Kidney (tissue), 14 donors: ENCODE measurements around the gene MYL3. TPM values are rescaled to one million over a fixed set of nuclear protein-coding genes. Genes with fewer than 3 reads are reported as not detected.

ENCODE experiments used
- DNase-seq, 5 donors: peaks; one replicate each; pipeline ENCODE4 v3.0.0-alpha.2; 2013 to 2020
- FAIRE-seq: peaks from 2 replicates; lab custom pipeline; 2012; peaks lifted over from hg19 to GRCh38; lab: Jason Lieb, UNC
- H3K27ac ChIP-seq, 2 donors: one replicate each; pipeline ENCODE4 v1.7.0; 2013; ENCODE audit warnings: low read depth in 2 of 2, low read length in 2 of 2, inconsistent platforms in 1 of 2
- H3K27me3 ChIP-seq: one replicate; pipeline ENCODE4 v1.7.1; 2013; ENCODE audit warnings: low read length, inconsistent platforms; ENCODE audit not compliant: control insufficient read depth, insufficient read depth
- H3K36me3 ChIP-seq, 3 donors: one replicate each; pipeline versions ENCODE4 v1.7.0 to v1.7.1; 2013; ENCODE audit warnings: low read length in 3 of 3, control low read depth in 1 of 3, inconsistent platforms in 1 of 3; ENCODE audit not compliant: insufficient read depth in 3 of 3, control insufficient read depth in 2 of 3
- H3K4me1 ChIP-seq, 3 donors: one replicate each; pipeline versions ENCODE4 v1.7.0 to v1.7.1; 2013; ENCODE audit warnings: low read length in 3 of 3, inconsistent platforms in 1 of 3, low read depth in 1 of 3; ENCODE audit not compliant: control insufficient read depth in 2 of 3, insufficient read depth in 2 of 3
- H3K4me3 ChIP-seq, 3 donors: one replicate each; pipeline versions ENCODE4 v1.7.0 to v1.8.1; 2013; ENCODE audit warnings: low read length in 3 of 3, control low read depth in 1 of 3, inconsistent platforms in 1 of 3
- H3K9ac ChIP-seq, 3 donors: one replicate each; pipeline versions ENCODE4 v1.7.0 to v1.7.1; 2013; ENCODE audit warnings: low read length in 3 of 3, control low read depth in 1 of 3, inconsistent platforms in 1 of 3
- H3K9me3 ChIP-seq, 3 donors: one replicate each; pipeline versions ENCODE4 v1.7.0 to v1.7.1; 2013; ENCODE audit warnings: low read length in 3 of 3, control low read depth in 1 of 3, inconsistent platforms in 1 of 3; ENCODE audit not compliant: control insufficient read depth in 2 of 3, insufficient read depth in 1 of 3
- CTCF ChIP-seq: IDR thresholded peaks from 3 replicates; pipeline ENCODE4 v1.5.1; 2012; ENCODE audit warnings: mild to moderate bottlenecking, moderate library complexity, borderline replicate concordance; ENCODE audit not compliant: insufficient read depth; ENCODE audit errors: extremely low read depth
- intact Hi-C: fragments of 100-400 bp; cut with DNase I; formaldehyde crosslinking; loops from one replicate; pipeline ENCODE4 v1.11.1; 2022
- polyA plus RNA-seq: library from polyadenylated mRNA; stranded (reverse); fragments of 350-450 nt; fragmentation: Illumina TruSeq; extraction: RNeasy Lipid Tissue Mini Kit (QIAGEN cat#74804); gene quantifications from one replicate; pipeline ENCODE4 v1.2.3, GENCODE V29; 2014; ENCODE audit warnings: low read depth, low replicate concordance; ENCODE audit not compliant: insufficient read depth
- total RNA-seq: library from RNA; stranded (reverse); fragmentation: NEBNext Ultra II Directional; extraction: Animal tissue kit (Norgen Biotek cat#: 25700); gene quantifications from one replicate; pipeline ENCODE4 v1.2.1, GENCODE V29; 2021
- donor health status: control.
- donor health status: control.
- donor health status: control.
- donor health status: control.
- donor health status: control.
- donor health status: DM: yes; HTN: yes; CAD: no.
- donor health status: Normal renal cell carcinoma (clear cell type).

MYL3 gene
- total and polyA plus RNA-seq, 2 donors from 2014 or later = 41.3 to 81.9 TPM

- H3K27ac ChIP-seq = no peak overlapping the region
- FAIRE-seq (no peak), DNase-seq (peak in 3 of 5 donors; percentile 4 to 57 (median 26))
- no peak for TF ChIP-seq CTCF
- no peaks in the 10 kb centered on the region for H3K27me3 ChIP-seq
- H3K9ac ChIP-seq = no peak overlapping the region
- H3K4me1 ChIP-seq = no peaks in the 10 kb centered on the region
- H3K9me3 ChIP-seq = no peaks in the 10 kb centered on the region
- intact Hi-C loops = no loop called here
- no peaks in the 10 kb centered on the region for H3K36me3 ChIP-seq
- H3K4me3 ChIP-seq = no peak overlapping the region
Measured at GRCh38 chr3:46852839-46853355, 10.3 kb downstream of the MYL3 start.

GRCh38 chr3:46852334-46852720 lies 10.9 kb downstream of the MYL3 start:
- Histone ChIP-seq H3K9me3 (no peaks in the 10 kb centered on the region), H3K27me3 (no peaks in the 10 kb centered on the region), H3K9ac (no peak overlapping the region), H3K4me1 (no peaks in the 10 kb centered on the region), H3K4me3 (no peak overlapping the region), H3K27ac (no peak overlapping the region), H3K36me3 (no peaks in the 10 kb centered on the region)
- intact Hi-C loops = no loop called here
- peak in 2 of 5 donors; percentile 3 to 20 for DNase-seq
- TF ChIP-seq CTCF = no peak
- FAIRE-seq = no peak

- Histone ChIP-seq H3K4me1 (peaks cover 0 to 1% (median 1%) of the 10 kb centered on the region in 3 donors), H3K9ac (no peak overlapping the region), H3K9me3 (no peaks in the 10 kb centered on the region), H3K36me3 (no peaks in the 10 kb centered on the region), H3K4me3 (no peak overlapping the region), H3K27me3 (no peaks in the 10 kb centered on the region), H3K27ac (no peak overlapping the region)
- intact Hi-C loops = no loop called here
- no peak for TF ChIP-seq CTCF
- peak in 4 of 5 donors; percentile 8 to 56 (median 40) for DNase-seq
- no peak for FAIRE-seq
Measured at GRCh38 chr3:46851364-46852333, 11.6 kb downstream of the MYL3 start.
